Measurements from ENCODE around the gene SEPTIN12.
"Not testable (repeated sequence)": the region's sequence is repeated elsewhere in the genome, so short reads cannot be mapped to it uniquely, and the experiment has no call there.

Gene SEPTIN12

DNA sequence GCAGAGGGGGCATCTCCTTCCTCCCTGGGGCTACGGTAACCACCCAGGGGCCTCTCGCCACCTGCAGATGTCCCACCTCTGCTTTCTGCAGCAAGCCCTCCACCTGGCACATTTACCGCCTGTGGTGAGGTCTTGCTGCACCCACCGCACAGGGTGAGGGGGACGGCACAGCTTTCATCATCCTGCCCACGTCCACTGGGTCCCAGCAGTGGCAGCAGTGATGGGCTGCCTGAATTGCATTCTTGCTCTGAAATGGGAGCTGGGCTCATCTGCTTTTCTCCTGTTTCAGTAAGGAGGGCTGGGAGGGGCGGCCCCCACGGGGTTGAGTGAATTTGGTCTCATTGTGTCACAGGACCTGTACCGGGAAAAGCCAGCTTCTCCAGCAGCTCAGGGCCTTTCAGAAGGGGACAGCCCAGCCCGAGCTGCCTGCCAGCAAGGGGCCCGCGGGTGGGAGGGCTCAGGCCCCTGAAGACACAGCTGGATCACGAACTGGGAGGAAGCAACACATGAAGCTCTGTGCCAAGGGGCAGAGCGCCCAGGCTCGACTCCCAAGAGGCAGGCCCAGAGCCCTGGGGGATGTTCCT, 41.1 kb downstream of the SEPTIN12 start:
- Histone ChIP-seq H3K4me3 (ENCODE audit: low read length) (no peak overlapping the region), H3K4me1 (ENCODE audit: control insufficient read depth, low read depth, low read length) (peaks cover 5% of the 10 kb centered on the region), H3K27me3 (ENCODE audit: control insufficient read depth, insufficient read depth, low read length) (no peaks in the 10 kb centered on the region), H3K36me3 (ENCODE audit: control insufficient read depth, low read depth, low read length) (peaks cover 13% of the 10 kb centered on the region), H3K9me3 (ENCODE audit: control insufficient read depth, low read depth, low read length) (no peaks in the 10 kb centered on the region), H3K27ac (ENCODE audit: low read length) (no peak overlapping the region), H3K9ac (ENCODE audit: low read length) (no peak overlapping the region)

DNA sequence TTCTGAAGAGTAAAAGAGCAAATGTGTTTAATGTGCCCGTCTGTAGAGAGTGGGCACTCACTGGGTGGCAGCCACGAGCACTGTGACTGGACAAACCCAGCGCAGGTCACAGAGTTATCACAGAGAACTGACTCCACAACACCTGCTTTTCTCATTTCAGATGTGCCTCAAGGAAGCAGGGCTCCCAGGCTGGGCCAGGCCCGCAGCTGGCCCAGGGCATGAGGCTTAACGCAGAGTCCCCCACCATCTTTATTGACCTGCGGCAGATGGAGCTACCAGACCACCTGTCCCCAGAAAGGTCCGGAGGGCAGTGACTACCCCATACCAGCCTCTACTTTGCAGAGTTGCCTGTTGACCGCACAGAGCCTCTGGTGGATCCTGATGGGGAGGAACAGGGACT, 41.9 kb downstream of the SEPTIN12 start:
- Histone ChIP-seq H3K9me3 (ENCODE audit: control insufficient read depth, low read depth, low read length) (no peaks in the 10 kb centered on the region), H3K4me3 (ENCODE audit: low read length) (no peak overlapping the region), H3K4me1 (ENCODE audit: control insufficient read depth, low read depth, low read length) (peaks cover 5% of the 10 kb centered on the region), H3K27ac (ENCODE audit: low read length) (no peak overlapping the region), H3K9ac (ENCODE audit: low read length) (no peak overlapping the region), H3K36me3 (ENCODE audit: control insufficient read depth, low read depth, low read length) (peaks cover 6% of the 10 kb centered on the region), H3K27me3 (ENCODE audit: control insufficient read depth, insufficient read depth, low read length) (no peaks in the 10 kb centered on the region)

DNA sequence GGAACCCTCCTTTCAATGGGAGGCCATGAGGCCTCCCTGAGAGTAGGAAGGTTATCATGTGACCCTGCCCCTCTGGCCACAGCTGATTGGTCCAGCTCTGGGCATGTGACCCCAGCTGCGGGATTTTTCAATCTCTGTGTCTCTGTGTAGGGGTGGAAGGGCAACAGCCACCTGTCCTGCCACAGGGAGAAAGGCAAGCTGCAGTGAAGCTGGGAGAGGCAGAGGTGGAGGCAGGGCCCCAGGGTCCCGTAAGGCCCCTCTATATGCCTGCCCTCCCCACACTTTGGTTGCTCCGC, 42.9 kb downstream of the SEPTIN12 start:
- Histone ChIP-seq H3K4me3 (ENCODE audit: low read length) (no peak overlapping the region), H3K4me1 (ENCODE audit: control insufficient read depth, low read depth, low read length) (peaks cover 5% of the 10 kb centered on the region), H3K9me3 (ENCODE audit: control insufficient read depth, low read depth, low read length) (no peaks in the 10 kb centered on the region), H3K27ac (ENCODE audit: low read length) (no peak overlapping the region), H3K36me3 (ENCODE audit: control insufficient read depth, low read depth, low read length) (no peaks in the 10 kb centered on the region), H3K9ac (ENCODE audit: low read length) (no peak overlapping the region), H3K27me3 (ENCODE audit: control insufficient read depth, insufficient read depth, low read length) (no peaks in the 10 kb centered on the region)

DNA sequence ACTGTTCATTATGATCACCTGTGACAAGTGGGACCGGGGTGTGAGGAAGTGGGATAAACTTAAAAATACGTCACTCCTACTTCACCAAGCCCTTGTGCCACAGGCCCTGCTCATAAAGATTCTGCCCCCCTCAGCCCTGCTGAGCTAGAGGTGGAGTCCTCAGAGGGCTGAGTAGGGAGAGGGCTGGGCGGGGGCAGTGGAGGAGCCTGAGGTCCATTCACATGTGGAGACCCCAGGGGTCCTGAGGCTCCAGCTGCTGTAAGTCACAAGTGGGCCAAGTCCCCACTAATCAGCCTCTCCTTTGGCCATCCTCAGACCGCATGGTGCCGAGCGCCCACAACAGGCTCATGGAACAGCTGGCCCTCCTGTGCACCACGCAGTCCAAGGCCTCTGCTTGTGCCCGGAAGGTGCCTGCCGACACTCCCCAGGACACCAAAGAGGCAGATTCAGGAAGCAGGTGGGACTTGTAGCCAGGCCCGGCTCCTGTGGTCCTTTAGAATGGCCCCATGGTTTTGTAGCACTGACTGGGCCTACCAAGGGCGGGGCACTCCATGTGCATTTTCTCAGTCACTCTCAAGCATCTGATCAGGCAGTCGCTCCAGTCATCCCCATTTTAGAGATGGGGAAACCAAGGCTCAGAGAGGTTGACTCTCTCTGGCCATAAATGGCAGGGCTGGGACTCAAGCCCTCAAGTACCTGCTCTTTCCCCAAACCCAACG, 43.4 kb downstream of the SEPTIN12 start:
- Histone ChIP-seq H3K4me3 (ENCODE audit: low read length) (no peak overlapping the region), H3K4me1 (ENCODE audit: control insufficient read depth, low read depth, low read length) (peaks cover 5% of the 10 kb centered on the region), H3K9me3 (ENCODE audit: control insufficient read depth, low read depth, low read length) (no peaks in the 10 kb centered on the region), H3K36me3 (ENCODE audit: control insufficient read depth, low read depth, low read length) (no peaks in the 10 kb centered on the region), H3K27ac (ENCODE audit: low read length) (no peak overlapping the region), H3K9ac (ENCODE audit: low read length) (no peak overlapping the region), H3K27me3 (ENCODE audit: control insufficient read depth, insufficient read depth, low read length) (no peaks in the 10 kb centered on the region)

DNA sequence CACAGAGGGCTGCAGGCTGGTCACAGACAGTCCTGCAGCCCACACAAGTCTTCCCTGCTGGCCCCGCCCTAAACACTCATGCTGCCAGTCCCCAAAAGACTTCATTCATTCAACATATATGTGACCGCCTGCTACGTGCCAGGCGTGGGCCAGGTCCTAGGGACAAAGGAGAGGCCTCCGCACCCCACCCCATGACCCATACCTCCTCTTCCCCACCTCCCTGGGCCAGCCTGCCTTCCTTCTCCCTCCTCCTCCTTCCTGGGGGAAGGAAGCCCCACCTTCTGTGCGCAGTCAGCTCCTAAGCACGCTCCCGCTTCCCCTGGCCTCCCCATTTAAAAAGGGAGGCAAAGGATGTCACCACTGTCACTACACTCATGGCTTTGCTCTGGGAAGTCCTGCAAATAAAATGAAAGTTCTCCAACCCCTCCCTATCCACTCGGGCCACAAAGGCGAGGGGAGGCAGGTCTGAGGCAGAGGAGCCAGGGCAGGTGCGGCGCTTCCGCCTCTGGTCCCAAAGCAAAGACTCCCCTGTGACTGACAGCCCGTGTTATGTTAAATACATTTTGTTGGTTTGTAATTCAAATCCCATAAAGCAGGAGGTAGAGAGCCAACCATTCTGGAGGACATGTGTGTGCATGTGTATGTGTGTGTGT, 44.8 kb downstream of the SEPTIN12 start:
- H3K9ac ChIP-seq (ENCODE audit: low read length), result no peak overlapping the region
- H3K36me3 ChIP-seq (ENCODE audit: control insufficient read depth, low read depth, low read length), result no peaks in the 10 kb centered on the region

DNA sequence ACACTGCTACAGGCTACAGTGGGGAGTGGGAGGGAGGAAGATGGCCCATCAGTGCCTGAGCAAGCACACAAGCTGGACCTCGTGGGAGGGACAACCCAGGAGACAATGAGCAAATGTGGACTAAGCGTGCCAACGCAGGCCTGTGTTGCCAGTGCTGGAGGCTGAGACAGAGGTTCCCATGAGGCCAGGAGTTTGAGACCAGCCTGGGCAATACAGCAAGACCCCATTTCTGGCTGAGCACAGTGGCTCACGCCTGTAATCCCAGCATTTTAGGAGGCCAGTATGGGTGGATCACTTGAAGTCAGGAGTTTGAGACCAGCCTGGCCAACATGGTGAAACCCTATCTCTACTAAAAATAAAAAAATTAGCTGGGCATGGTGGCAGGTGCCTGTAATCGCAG, 49.8 kb downstream of the SEPTIN12 start:
- H3K9me3 ChIP-seq (ENCODE audit: control insufficient read depth, low read depth, low read length); H3K36me3 ChIP-seq (ENCODE audit: control insufficient read depth, low read depth, low read length); H3K27ac ChIP-seq (ENCODE audit: low read length): not testable (repeated sequence)

More for the DNA sequence above, 44.8 kb downstream of the SEPTIN12 start:
- Histone ChIP-seq H3K4me3 (ENCODE audit: low read length) (no peak overlapping the region), H3K9me3 (ENCODE audit: control insufficient read depth, low read depth, low read length) (no peaks in the 10 kb centered on the region), H3K27ac (ENCODE audit: low read length) (no peak overlapping the region), H3K27me3 (ENCODE audit: control insufficient read depth, insufficient read depth, low read length) (no peaks in the 10 kb centered on the region), H3K4me1 (ENCODE audit: control insufficient read depth, low read depth, low read length) (peaks cover 5% of the 10 kb centered on the region)

DNA sequence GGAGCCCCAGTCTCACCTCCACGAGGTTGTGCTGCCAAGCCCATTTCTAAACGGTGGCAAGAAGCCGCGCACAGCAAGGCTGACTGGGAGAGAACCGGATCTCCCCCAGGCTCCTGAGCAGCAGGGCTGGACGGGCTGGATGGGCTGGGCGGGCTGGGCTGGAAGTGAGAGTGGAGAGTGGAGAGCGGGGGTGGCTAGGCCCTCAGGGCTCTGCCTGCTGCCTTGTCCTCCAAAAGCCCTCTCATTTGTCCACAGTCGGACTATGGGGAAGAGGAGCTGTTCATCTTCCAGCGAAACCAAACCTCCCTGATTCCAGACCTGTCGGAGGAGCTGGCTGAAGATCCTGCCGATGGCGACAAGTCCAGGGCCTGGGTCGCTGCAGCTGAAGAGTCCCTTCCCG, 50.6 kb downstream of the SEPTIN12 start:
- no peak overlapping the region for H3K9ac ChIP-seq (ENCODE audit: low read length)
- H3K27ac ChIP-seq (ENCODE audit: low read length), result no peak overlapping the region
- H3K4me3 ChIP-seq (ENCODE audit: low read length), result no peak overlapping the region
- no peaks in the 10 kb centered on the region for H3K36me3 ChIP-seq (ENCODE audit: control insufficient read depth, low read depth, low read length)
- H3K9me3 ChIP-seq (ENCODE audit: control insufficient read depth, low read depth, low read length), result no peaks in the 10 kb centered on the region
- no peaks in the 10 kb centered on the region for H3K27me3 ChIP-seq (ENCODE audit: control insufficient read depth, insufficient read depth, low read length)
- H3K4me1 ChIP-seq (ENCODE audit: control insufficient read depth, low read depth, low read length), result peaks cover 3% of the 10 kb centered on the region

More for the DNA sequence above, 49.8 kb downstream of the SEPTIN12 start:
- not testable (repeated sequence) for H3K9ac ChIP-seq (ENCODE audit: low read length); H3K4me1 ChIP-seq (ENCODE audit: control insufficient read depth, low read depth, low read length); H3K27me3 ChIP-seq (ENCODE audit: control insufficient read depth, insufficient read depth, low read length); H3K4me3 ChIP-seq (ENCODE audit: low read length)

DNA sequence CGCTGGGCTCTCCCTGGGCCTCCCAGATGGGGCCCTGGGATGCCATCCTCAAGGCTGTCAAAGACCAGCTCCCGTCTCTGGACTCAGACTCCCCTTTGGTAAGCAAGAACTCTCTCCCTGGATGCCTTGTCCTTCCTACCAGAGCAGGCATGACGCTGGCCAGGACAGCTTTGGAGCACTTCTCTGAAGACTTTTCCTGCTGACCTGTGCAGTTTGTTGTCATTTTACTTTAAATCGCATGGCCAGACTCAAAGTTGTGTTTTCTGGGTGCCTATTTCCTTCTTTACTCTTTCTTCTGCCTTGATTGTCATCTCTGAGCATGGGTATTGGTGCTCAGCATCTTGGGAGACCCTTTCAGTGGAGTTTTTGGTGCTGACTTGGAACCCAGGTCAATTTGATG, 51.6 kb downstream of the SEPTIN12 start:
- Histone ChIP-seq H3K9me3 (ENCODE audit: control insufficient read depth, low read depth, low read length) (no peaks in the 10 kb centered on the region), H3K36me3 (ENCODE audit: control insufficient read depth, low read depth, low read length) (no peaks in the 10 kb centered on the region), H3K4me1 (ENCODE audit: control insufficient read depth, low read depth, low read length) (peaks cover 3% of the 10 kb centered on the region), H3K27ac (ENCODE audit: low read length) (no peak overlapping the region), H3K9ac (ENCODE audit: low read length) (no peak overlapping the region), H3K27me3 (ENCODE audit: control insufficient read depth, insufficient read depth, low read length) (no peaks in the 10 kb centered on the region), H3K4me3 (ENCODE audit: low read length) (no peak overlapping the region)

DNA sequence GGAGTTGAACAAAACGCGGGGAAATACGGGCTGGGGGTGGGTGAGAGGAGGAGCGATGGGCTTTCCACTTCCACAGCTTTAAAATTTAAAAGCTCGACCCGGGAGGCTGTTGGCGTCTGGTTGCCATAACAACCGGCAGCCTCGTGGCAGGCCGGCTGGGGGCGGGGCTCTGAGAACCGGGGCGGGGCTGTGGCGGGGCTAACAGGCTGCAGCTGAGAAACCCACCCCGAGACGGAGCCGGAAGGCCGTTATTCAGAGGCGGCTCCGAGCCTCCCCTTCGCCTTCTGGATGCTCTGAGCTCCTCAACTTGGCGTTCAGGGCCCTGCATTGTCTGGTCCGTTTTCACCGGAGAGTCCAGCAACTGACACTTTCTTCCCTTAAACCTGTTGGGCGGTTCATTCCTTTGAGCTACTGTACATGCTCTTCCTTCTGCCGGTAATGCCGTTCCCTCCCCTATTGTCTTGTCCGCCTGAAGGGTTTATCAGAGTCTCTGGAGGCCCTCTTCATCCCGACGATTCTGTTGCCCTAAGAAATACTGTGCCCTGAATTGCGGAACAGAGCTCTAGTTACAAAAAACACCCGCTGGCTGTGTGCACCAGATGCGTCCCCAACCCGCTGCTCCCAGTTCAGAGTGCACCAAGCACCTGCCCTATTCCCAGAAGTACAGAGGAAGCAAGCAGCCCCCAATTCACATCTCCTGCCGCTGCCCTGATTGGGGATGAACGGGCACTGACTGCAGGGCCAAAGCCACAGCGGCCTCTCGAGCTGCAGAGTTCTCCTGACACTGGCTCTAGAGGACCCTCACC, 53.2 kb downstream of the SEPTIN12 start:
- no peaks in the 10 kb centered on the region for H3K9me3 ChIP-seq (ENCODE audit: control insufficient read depth, low read depth, low read length)
- no peak overlapping the region for H3K27ac ChIP-seq (ENCODE audit: low read length)
- peaks cover 3% of the 10 kb centered on the region for H3K4me1 ChIP-seq (ENCODE audit: control insufficient read depth, low read depth, low read length)

DNA sequence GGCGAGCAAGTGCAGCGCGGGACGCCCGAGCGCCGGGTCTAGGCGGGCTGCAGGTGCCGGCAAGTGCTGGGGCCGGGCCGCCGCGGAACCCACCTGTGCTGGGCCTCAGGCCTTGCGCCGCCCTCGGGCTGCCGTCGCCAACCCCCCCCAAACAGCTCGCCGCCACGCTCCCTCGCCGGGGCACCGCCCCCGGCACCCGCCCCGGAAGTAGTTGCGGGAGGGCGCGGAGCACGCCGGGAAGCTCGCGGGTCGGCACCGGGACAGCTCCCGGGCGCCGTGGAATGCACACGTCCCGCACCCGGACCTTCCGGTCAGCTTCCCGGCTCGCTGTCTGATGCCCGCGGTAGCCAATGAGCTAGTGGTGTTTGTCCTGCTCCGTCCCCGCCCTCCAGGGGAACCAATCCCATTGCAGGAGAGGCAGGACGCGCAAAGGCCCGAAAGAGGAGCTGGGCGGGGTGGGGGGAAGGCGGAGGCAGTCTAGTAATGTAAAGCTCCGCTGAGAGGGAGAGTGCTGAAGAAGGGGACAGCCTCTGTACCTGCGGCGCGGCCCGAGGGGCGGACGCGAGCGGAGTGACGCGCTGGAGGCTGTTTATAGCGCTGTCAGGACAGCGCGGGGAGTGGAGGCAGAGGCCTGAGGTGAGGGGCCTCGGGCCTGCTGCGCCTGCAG, 53.9 kb downstream of the SEPTIN12 start, which contains the start of the genes ANKS3 and DNAAF8:
Gene ANKS3 (minus strand): TSS at position 209 of the 667 bp plus-strand sequence. CDS start 4,122 bp downstream, outside the sequence.
Gene DNAAF8 (plus strand): TSS at position 475 of the 667 bp plus-strand sequence. CDS start 1,978 bp downstream, outside the sequence.
- peaks cover 3% of the 10 kb centered on the region for H3K4me1 ChIP-seq (ENCODE audit: control insufficient read depth, low read depth, low read length)
- no peak within 1 kb of the TSS for H3K27ac ChIP-seq (ENCODE audit: low read length)
- H3K27me3 ChIP-seq (ENCODE audit: control insufficient read depth, insufficient read depth, low read length), result no peaks in the 10 kb centered on the region
- no peaks in the 10 kb centered on the region for H3K9me3 ChIP-seq (ENCODE audit: control insufficient read depth, low read depth, low read length)
- peak within 1 kb of the TSS; percentile 97 for H3K4me3 ChIP-seq (ENCODE audit: low read length)
- H3K9ac ChIP-seq (ENCODE audit: low read length), result peak within 1 kb of the TSS; percentile 76
- peaks cover 12% of the 10 kb centered on the region for H3K36me3 ChIP-seq (ENCODE audit: control insufficient read depth, low read depth, low read length)

More for the DNA sequence above, 53.2 kb downstream of the SEPTIN12 start:
- H3K27me3 ChIP-seq (ENCODE audit: control insufficient read depth, insufficient read depth, low read length), result no peaks in the 10 kb centered on the region
- H3K9ac ChIP-seq (ENCODE audit: low read length), result peak overlapping the region; percentile 76
- H3K36me3 ChIP-seq (ENCODE audit: control insufficient read depth, low read depth, low read length), result peaks cover 7% of the 10 kb centered on the region
- peak overlapping the region; percentile 97 for H3K4me3 ChIP-seq (ENCODE audit: low read length)

DNA sequence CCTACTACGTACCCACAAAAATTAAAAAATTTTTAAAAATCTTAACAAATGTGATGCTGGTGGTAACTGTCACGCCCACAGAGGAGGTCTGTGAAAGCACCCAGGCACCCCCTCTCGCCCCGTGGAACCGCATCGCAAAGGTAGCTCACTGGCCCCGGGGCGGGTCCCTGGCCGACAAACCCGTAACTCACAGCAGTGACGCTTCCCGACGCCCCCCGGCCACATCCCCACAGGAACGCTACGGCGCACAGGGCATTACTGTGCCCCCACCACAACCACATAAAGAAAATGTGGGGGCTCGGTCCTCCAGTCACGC, 54.4 kb downstream of the SEPTIN12 start:
- H3K4me3 ChIP-seq (ENCODE audit: low read length), result peak overlapping the region; percentile 97
- peaks cover 12% of the 10 kb centered on the region for H3K36me3 ChIP-seq (ENCODE audit: control insufficient read depth, low read depth, low read length)
- H3K4me1 ChIP-seq (ENCODE audit: control insufficient read depth, low read depth, low read length), result peaks cover 3% of the 10 kb centered on the region
- H3K9me3 ChIP-seq (ENCODE audit: control insufficient read depth, low read depth, low read length), result no peaks in the 10 kb centered on the region
- peak overlapping the region; percentile 76 for H3K9ac ChIP-seq (ENCODE audit: low read length)
- H3K27me3 ChIP-seq (ENCODE audit: control insufficient read depth, insufficient read depth, low read length), result no peaks in the 10 kb centered on the region
- no peak overlapping the region for H3K27ac ChIP-seq (ENCODE audit: low read length)

Data from iPS-18a (cell line).